ENCODE data around the gene PHF20. TPM values are rescaled to one million over a fixed set of nuclear protein-coding genes. Genes with fewer than 3 reads are reported as not detected.
"Not testable (repeated sequence)": the region's sequence is repeated elsewhere in the genome, so short reads cannot be mapped to it uniquely, and the experiment has no call there.

Gene PHF20
- polyA plus RNA-seq, 1 donor, result 23.6 TPM

DNA sequence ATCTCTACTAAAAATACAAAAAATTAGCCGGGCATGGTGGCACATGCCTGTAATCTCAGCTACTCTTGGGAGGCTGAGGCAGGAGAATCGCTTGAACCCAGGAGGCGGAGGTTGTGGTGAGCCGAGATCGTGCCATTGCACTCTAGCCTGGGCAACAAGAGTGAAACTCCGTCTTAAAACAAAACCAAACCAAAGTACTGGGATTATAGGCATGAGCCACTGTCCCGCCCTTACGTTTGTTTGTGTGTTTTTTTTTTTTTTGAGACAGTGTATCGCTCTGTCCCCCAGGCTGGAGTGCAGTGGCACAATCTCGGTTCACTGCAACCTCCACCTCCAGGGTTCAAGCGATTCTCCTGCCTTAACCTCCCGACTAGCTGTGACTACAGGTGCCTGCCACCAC is 12.0 kb downstream of the PHF20 start:
- not testable (repeated sequence) for DNase-seq; H3K27me3 ChIP-seq (ENCODE audit: control insufficient read depth, insufficient read depth, low read length); H3K4me3 ChIP-seq (ENCODE audit: low read length); H3K4me1 ChIP-seq (ENCODE audit: control insufficient read depth, insufficient read depth, low read length); H3K9me3 ChIP-seq (ENCODE audit: control insufficient read depth, low read depth, low read length); H3K27ac ChIP-seq (ENCODE audit: low read length)
- peaks cover 14% of the 10 kb centered on the region for H3K36me3 ChIP-seq (ENCODE audit: control insufficient read depth, insufficient read depth, low read length)
- WGBS (ENCODE audit: insufficient coverage, low lambda C conversion rate), result 100% methylated on average over 2 of the region's 12 CpGs

GRCh38 chr20:35785541-35785940 is 13.7 kb downstream of the PHF20 start:
- WGBS (ENCODE audit: insufficient coverage, low lambda C conversion rate), result no CpG with 5 or more reads among the region's 4 CpGs
- DNase-seq; H3K27me3 ChIP-seq (ENCODE audit: control insufficient read depth, insufficient read depth, low read length); H3K4me1 ChIP-seq (ENCODE audit: control insufficient read depth, insufficient read depth, low read length); H3K4me3 ChIP-seq (ENCODE audit: low read length); H3K27ac ChIP-seq (ENCODE audit: low read length); H3K9me3 ChIP-seq (ENCODE audit: control insufficient read depth, low read depth, low read length): not testable (repeated sequence)
- peaks cover 12% of the 10 kb centered on the region for H3K36me3 ChIP-seq (ENCODE audit: control insufficient read depth, insufficient read depth, low read length)

DNA sequence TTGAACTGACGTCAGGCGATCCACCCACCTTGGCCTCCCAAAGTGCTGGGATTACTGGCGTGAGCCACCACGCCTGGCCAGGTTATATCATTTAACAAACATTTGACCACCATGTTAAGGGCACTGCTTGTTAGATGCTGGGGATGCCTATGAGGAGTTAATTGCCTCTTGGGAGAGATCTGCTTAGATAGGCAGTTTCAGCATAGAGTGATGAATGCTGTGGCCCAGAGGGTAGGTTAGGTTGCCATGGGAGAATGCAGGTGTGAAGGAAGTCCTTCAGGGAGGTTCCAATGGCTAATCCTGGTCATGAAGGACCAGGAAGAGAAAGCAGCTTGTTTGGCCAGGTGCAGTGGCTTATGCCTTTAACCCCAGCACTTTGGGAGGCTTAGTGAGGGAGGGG is 17.0 kb downstream of the PHF20 start:
- Histone ChIP-seq H3K27ac (ENCODE audit: low read length) (no peak overlapping the region), H3K36me3 (ENCODE audit: control insufficient read depth, insufficient read depth, low read length) (peaks cover 7% of the 10 kb centered on the region), H3K4me1 (ENCODE audit: control insufficient read depth, insufficient read depth, low read length) (no peaks in the 10 kb centered on the region), H3K27me3 (ENCODE audit: control insufficient read depth, insufficient read depth, low read length) (no peaks in the 10 kb centered on the region), H3K9me3 (ENCODE audit: control insufficient read depth, low read depth, low read length) (no peaks in the 10 kb centered on the region), H3K4me3 (ENCODE audit: low read length) (no peak overlapping the region)
- DNase-seq, result no peak
- WGBS (ENCODE audit: insufficient coverage, low lambda C conversion rate), result no CpG with 5 or more reads among the region's 4 CpGs

DNA sequence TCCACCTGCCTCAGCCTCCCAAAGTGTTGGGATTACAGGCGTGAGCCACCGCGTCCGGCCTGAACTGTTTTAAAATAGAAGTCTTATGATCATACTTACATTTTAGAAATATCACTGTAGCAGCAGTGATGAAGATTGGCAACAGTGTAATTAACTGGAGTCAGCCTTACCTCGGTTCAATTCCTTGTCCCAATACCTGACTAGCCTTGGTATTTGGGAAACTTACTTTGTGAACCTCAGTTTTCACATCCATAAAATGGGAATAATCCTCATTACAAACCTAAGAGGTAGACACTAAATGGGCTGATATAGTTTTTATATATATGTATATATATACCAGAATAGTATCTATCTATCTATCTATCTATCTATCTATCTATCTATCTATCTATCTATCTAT is 19.3 kb downstream of the PHF20 start:
- peaks cover 7% of the 10 kb centered on the region for H3K36me3 ChIP-seq (ENCODE audit: control insufficient read depth, insufficient read depth, low read length)
- H3K27ac ChIP-seq (ENCODE audit: low read length), result no peak overlapping the region
- no peaks in the 10 kb centered on the region for H3K9me3 ChIP-seq (ENCODE audit: control insufficient read depth, low read depth, low read length)
- no peaks in the 10 kb centered on the region for H3K27me3 ChIP-seq (ENCODE audit: control insufficient read depth, insufficient read depth, low read length)
- DNase-seq, result no peak
- H3K4me1 ChIP-seq (ENCODE audit: control insufficient read depth, insufficient read depth, low read length), result no peaks in the 10 kb centered on the region
- no CpG with 5 or more reads among the region's 5 CpGs for WGBS (ENCODE audit: insufficient coverage, low lambda C conversion rate)
- H3K4me3 ChIP-seq (ENCODE audit: low read length), result no peak overlapping the region

- WGBS (ENCODE audit: insufficient coverage, low lambda C conversion rate), result no CpG with 5 or more reads among the region's 3 CpGs
- Histone ChIP-seq H3K27me3 (ENCODE audit: control insufficient read depth, insufficient read depth, low read length) (no peaks in the 10 kb centered on the region), H3K36me3 (ENCODE audit: control insufficient read depth, insufficient read depth, low read length) (peaks cover 5% of the 10 kb centered on the region), H3K4me3 (ENCODE audit: low read length) (no peak overlapping the region), H3K9me3 (ENCODE audit: control insufficient read depth, low read depth, low read length) (no peaks in the 10 kb centered on the region), H3K4me1 (ENCODE audit: control insufficient read depth, insufficient read depth, low read length) (no peaks in the 10 kb centered on the region), H3K27ac (ENCODE audit: low read length) (no peak overlapping the region)
- no peak for DNase-seq
Observed at GRCh38 chr20:35791821-35792220, 20.0 kb downstream of the PHF20 start.

DNA sequence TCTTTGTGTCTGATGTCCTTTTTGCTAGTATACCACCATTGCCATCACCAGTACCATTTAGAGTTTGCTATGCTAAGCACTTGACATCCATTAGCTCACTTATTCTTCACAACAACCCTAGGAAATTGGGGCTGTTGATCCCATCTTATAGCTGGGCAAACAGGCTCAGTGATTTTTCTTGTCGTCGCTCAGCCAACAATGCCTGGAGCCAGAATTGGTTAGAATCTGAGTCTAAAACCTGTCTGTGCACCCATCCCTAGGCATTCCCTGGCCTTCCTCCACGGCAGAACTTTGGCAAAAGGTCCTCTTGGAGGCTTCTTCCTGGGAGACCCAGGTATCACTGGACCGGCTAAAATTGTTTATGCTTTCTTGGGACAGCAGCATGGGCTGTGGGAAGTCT is 20.9 kb downstream of the PHF20 start:
- no peaks in the 10 kb centered on the region for H3K4me1 ChIP-seq (ENCODE audit: control insufficient read depth, insufficient read depth, low read length)
- H3K9me3 ChIP-seq (ENCODE audit: control insufficient read depth, low read depth, low read length), result no peaks in the 10 kb centered on the region
- H3K27me3 ChIP-seq (ENCODE audit: control insufficient read depth, insufficient read depth, low read length), result no peaks in the 10 kb centered on the region
- H3K27ac ChIP-seq (ENCODE audit: low read length), result no peak overlapping the region
- DNase-seq, result no peak
- peaks cover 5% of the 10 kb centered on the region for H3K36me3 ChIP-seq (ENCODE audit: control insufficient read depth, insufficient read depth, low read length)
- no peak overlapping the region for H3K4me3 ChIP-seq (ENCODE audit: low read length)
- no CpG with 5 or more reads among the region's 4 CpGs for WGBS (ENCODE audit: insufficient coverage, low lambda C conversion rate)

GRCh38 chr20:35796571-35796970 is 24.8 kb downstream of the PHF20 start:
- H3K27ac ChIP-seq (ENCODE audit: low read length), result no peak overlapping the region
- no peaks in the 10 kb centered on the region for H3K4me1 ChIP-seq (ENCODE audit: control insufficient read depth, insufficient read depth, low read length)
- H3K36me3 ChIP-seq (ENCODE audit: control insufficient read depth, insufficient read depth, low read length), result peaks cover 6% of the 10 kb centered on the region
- no peak for DNase-seq
- WGBS (ENCODE audit: insufficient coverage, low lambda C conversion rate), result no CpG with 5 or more reads among the region's 2 CpGs
- H3K9me3 ChIP-seq (ENCODE audit: control insufficient read depth, low read depth, low read length), result no peaks in the 10 kb centered on the region
- no peaks in the 10 kb centered on the region for H3K27me3 ChIP-seq (ENCODE audit: control insufficient read depth, insufficient read depth, low read length)
- no peak overlapping the region for H3K4me3 ChIP-seq (ENCODE audit: low read length)

DNA sequence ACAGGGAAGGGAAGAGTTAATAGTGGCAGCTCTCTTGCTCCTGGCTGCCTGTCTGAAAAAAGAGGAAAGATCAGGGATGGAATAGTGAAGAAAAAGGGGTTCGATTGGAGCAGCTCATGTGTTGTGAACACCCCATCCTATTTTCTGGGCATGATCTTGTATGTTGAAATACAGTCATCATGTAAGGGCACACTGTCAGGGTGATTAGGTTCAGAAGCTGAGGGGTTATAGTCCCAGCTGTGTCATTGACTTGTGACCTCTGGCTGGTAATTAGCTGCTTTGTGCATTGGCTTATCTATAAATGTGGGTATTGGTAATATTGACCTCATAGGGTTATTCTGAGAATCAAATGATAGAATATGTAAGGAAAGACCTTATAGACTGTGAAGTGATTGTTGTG is 30.1 kb downstream of the PHF20 start:
- Histone ChIP-seq H3K36me3 (ENCODE audit: control insufficient read depth, insufficient read depth, low read length) (peaks cover 18% of the 10 kb centered on the region), H3K27ac (ENCODE audit: low read length) (no peak overlapping the region), H3K4me3 (ENCODE audit: low read length) (no peak overlapping the region), H3K4me1 (ENCODE audit: control insufficient read depth, insufficient read depth, low read length) (no peaks in the 10 kb centered on the region), H3K9me3 (ENCODE audit: control insufficient read depth, low read depth, low read length) (no peaks in the 10 kb centered on the region), H3K27me3 (ENCODE audit: control insufficient read depth, insufficient read depth, low read length) (no peaks in the 10 kb centered on the region)
- no CpG with 5 or more reads among the region's 1 CpG for WGBS (ENCODE audit: insufficient coverage, low lambda C conversion rate)
- DNase-seq, result no peak

GRCh38 chr20:35806075-35806474 is 34.3 kb downstream of the PHF20 start:
- 100% methylated on average over 1 of the region's 3 CpGs for WGBS (ENCODE audit: insufficient coverage, low lambda C conversion rate)

DNA sequence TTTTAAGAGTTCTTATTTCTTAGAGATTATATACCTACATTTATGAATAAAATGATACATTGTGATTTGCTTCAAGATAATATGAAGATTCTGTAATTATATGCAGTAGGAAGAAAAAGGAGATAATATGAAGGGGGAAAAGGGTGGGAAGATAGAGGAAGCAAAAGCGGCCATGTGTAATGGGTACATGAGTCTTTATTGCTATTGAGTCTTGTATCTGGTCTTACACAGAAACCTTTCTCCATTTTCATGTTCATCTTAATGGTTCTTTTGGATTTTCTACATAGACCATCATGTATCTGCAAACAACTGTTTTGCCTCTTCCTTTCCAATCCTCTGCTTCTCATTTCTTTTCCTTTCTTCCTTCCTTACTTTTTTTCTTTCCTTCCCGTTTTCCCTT is 36.1 kb downstream of the PHF20 start:
- Histone ChIP-seq H3K36me3 (ENCODE audit: control insufficient read depth, insufficient read depth, low read length) (peaks cover 14% of the 10 kb centered on the region), H3K27ac (ENCODE audit: low read length) (no peak overlapping the region)
- WGBS (ENCODE audit: insufficient coverage, low lambda C conversion rate), result 95% methylated on average over 2 of the region's 2 CpGs

More at GRCh38 chr20:35806075-35806474, 34.3 kb downstream of the PHF20 start:
- no peak for DNase-seq
- H3K4me1 ChIP-seq (ENCODE audit: control insufficient read depth, insufficient read depth, low read length), result no peaks in the 10 kb centered on the region
- H3K9me3 ChIP-seq (ENCODE audit: control insufficient read depth, low read depth, low read length), result no peaks in the 10 kb centered on the region
- no peaks in the 10 kb centered on the region for H3K27me3 ChIP-seq (ENCODE audit: control insufficient read depth, insufficient read depth, low read length)
- H3K4me3 ChIP-seq (ENCODE audit: low read length), result no peak overlapping the region
- peaks cover 25% of the 10 kb centered on the region for H3K36me3 ChIP-seq (ENCODE audit: control insufficient read depth, insufficient read depth, low read length)
- H3K27ac ChIP-seq (ENCODE audit: low read length), result no peak overlapping the region

GRCh38 chr20:35820715-35821114 is 48.9 kb downstream of the PHF20 start:
- no peak overlapping the region for H3K4me3 ChIP-seq (ENCODE audit: low read length)
- 40% methylated on average over 1 of the region's 2 CpGs for WGBS (ENCODE audit: insufficient coverage, low lambda C conversion rate)
- no peak for DNase-seq
- no peaks in the 10 kb centered on the region for H3K27me3 ChIP-seq (ENCODE audit: control insufficient read depth, insufficient read depth, low read length)
- H3K4me1 ChIP-seq (ENCODE audit: control insufficient read depth, insufficient read depth, low read length), result no peaks in the 10 kb centered on the region
- H3K9me3 ChIP-seq (ENCODE audit: control insufficient read depth, low read depth, low read length), result no peaks in the 10 kb centered on the region
- H3K27ac ChIP-seq (ENCODE audit: low read length), result no peak overlapping the region
- H3K36me3 ChIP-seq (ENCODE audit: control insufficient read depth, insufficient read depth, low read length), result peaks cover 6% of the 10 kb centered on the region

More for the DNA sequence above, 36.1 kb downstream of the PHF20 start:
- no peaks in the 10 kb centered on the region for H3K27me3 ChIP-seq (ENCODE audit: control insufficient read depth, insufficient read depth, low read length)
- no peak overlapping the region for H3K4me3 ChIP-seq (ENCODE audit: low read length)
- no peaks in the 10 kb centered on the region for H3K9me3 ChIP-seq (ENCODE audit: control insufficient read depth, low read depth, low read length)
- no peak for DNase-seq
- H3K4me1 ChIP-seq (ENCODE audit: control insufficient read depth, insufficient read depth, low read length), result no peaks in the 10 kb centered on the region
